GM10847 (cell line): ENCODE data around the gene TRIL.

ENCODE experiments used
- POLR2A ChIP-seq: IDR thresholded peaks from 2 replicates; pipeline ENCODE4 v1.6.1; 2011; ENCODE audit not compliant: insufficient read length; ENCODE audit errors: extremely low read depth

Gene TRIL

GRCh38 chr7:28931565-28931964 lies 26.6 kb downstream of the TRIL start:
- no peak for TF ChIP-seq POLR2A

GRCh38 chr7:28926871-28927597 lies 31.1 kb downstream of the TRIL start:
- no peak for TF ChIP-seq POLR2A

GRCh38 chr7:28922624-28923331 lies 35.4 kb downstream of the TRIL start:
- no peak for TF ChIP-seq POLR2A

GRCh38 chr7:28921822-28922221 lies 36.3 kb downstream of the TRIL start:
- no peak for TF ChIP-seq POLR2A

- no peak for TF ChIP-seq POLR2A
These were observed 37.7 kb downstream of the TRIL start for GRCh38 chr7:28920424-28920823.

- TF ChIP-seq POLR2A, result no peak
These were observed 38.6 kb downstream of the TRIL start for GRCh38 chr7:28919510-28919909.

GRCh38 chr7:28908775-28909174 lies 49.4 kb downstream of the TRIL start:
- no peak for TF ChIP-seq POLR2A

GRCh38 chr7:28905464-28905863 lies 52.7 kb downstream of the TRIL start:
- no peak for TF ChIP-seq POLR2A

GRCh38 chr7:28904578-28905048 lies 53.5 kb downstream of the TRIL start:
- TF ChIP-seq POLR2A, result no peak

GRCh38 chr7:28903730-28904577 lies 54.2 kb downstream of the TRIL start:
- TF ChIP-seq POLR2A, result no peak
